ENCODE results near the gene BIRC5. TPM values are rescaled to one million over a fixed set of nuclear protein-coding genes. Genes with fewer than 3 reads are reported as not detected.

BIRC5 gene
- total RNA-seq, 4 donors from 2014 or later = 0.44 to 3.3 TPM; not detected in 2

DNA sequence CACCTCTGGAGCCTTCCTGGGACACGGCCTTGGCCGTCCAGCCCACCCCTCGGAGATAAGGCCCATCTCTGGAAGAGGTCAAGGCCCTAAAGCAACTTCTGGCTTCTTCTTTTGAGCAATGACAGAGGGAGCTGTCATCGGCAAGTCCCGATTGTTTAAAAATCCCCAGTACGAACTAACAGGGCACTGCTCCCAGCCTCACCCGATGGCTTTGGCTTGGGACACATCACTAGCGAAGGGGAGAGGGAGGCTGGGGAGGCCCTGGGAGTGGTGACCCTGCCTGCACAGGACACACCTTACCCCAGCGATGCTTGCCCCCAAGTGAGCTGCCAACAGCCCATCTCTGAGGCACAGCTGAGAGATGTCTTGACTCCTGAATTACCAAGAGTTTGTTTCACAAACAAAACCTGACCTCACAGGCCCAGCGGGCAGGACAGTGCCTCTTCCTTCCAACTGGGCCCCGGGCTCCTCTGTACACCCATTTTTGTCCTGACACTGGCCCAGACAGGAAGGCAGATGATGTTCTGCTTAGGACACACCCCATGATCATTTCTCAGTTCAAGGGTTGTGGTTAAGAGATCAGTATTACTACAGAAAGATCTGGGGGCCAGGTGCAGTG is 40.8 kb upstream of the BIRC5 start:
- peaks cover 61 to 74% of the 10 kb centered on the region in 2 donors for H3K4me1 ChIP-seq
- peak; percentile 42 to 64 for DNase-seq
- H3K36me3 ChIP-seq = peaks cover 0 to 15% of the 10 kb centered on the region in 2 donors
- H3K27ac ChIP-seq = peak overlapping the region; percentile 88 to 96 (median 94)
- no peaks in the 10 kb centered on the region for H3K9me3 ChIP-seq
- peak; percentile 19 to 46 for ATAC-seq
- intact Hi-C loops (cut with DNase I; ENCODE audit: low total_unique reads) = no loop called here
- TF ChIP-seq, protein P1, sequence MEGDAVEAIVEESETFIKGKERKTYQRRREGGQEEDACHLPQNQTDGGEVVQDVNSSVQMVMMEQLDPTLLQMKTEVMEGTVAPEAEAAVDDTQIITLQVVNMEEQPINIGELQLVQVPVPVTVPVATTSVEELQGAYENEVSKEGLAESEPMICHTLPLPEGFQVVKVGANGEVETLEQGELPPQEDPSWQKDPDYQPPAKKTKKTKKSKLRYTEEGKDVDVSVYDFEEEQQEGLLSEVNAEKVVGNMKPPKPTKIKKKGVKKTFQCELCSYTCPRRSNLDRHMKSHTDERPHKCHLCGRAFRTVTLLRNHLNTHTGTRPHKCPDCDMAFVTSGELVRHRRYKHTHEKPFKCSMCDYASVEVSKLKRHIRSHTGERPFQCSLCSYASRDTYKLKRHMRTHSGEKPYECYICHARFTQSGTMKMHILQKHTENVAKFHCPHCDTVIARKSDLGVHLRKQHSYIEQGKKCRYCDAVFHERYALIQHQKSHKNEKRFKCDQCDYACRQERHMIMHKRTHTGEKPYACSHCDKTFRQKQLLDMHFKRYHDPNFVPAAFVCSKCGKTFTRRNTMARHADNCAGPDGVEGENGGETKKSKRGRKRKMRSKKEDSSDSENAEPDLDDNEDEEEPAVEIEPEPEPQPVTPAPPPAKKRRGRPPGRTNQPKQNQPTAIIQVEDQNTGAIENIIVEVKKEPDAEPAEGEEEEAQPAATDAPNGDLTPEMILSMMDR (IDR thresholded peaks at IDR 0.05 in 4 of 5, conservative IDR thresholded peaks at IDR 0.05 in 1 of 5) = no peak
- TF ChIP-seq POLR2A (IDR thresholded peaks at IDR 0.05) = no peak
- in situ Hi-C loops (cut with MboI; ENCODE audit: low sequenced_read_pairs in 4 of 4) = no loop called here
- no peaks in the 10 kb centered on the region for H3K27me3 ChIP-seq
- peak overlapping the region in 1 of 4 donors; percentile 14 for H3K4me3 ChIP-seq

- peak overlapping the region; percentile 88 to 96 (median 94) for H3K27ac ChIP-seq
- H3K27me3 ChIP-seq = no peaks in the 10 kb centered on the region
- peaks cover 63 to 69% of the 10 kb centered on the region in 2 donors for H3K4me1 ChIP-seq
- intact Hi-C loops (cut with DNase I; ENCODE audit: low total_unique reads) (loop anchor here (1.0 kb wide), 1 partner anchor 13 kb away; the partner anchor contains the start of genes AFMID and TK1), in situ Hi-C loops (cut with MboI; ENCODE audit: low sequenced_read_pairs in 4 of 4) (no loop called here)
- peaks cover 0 to 15% of the 10 kb centered on the region in 2 donors for H3K36me3 ChIP-seq
- DNase-seq = peak; percentile 82 to 96
- H3K9me3 ChIP-seq = no peaks in the 10 kb centered on the region
- peak; percentile 47 to 65 for TF ChIP-seq POLR2A (IDR thresholded peaks at IDR 0.05)
- TF ChIP-seq, protein P1 (IDR thresholded peaks at IDR 0.05 in 4 of 5, conservative IDR thresholded peaks at IDR 0.05 in 1 of 5) = peak; percentile 70 to 84 (median 80)
- ATAC-seq = peak; percentile 43 to 61
- H3K4me3 ChIP-seq = peak overlapping the region; percentile 24 to 37 (median 34)
These were observed 39.6 kb upstream of the BIRC5 start for GRCh38 chr17:78174346-78174869.

DNA sequence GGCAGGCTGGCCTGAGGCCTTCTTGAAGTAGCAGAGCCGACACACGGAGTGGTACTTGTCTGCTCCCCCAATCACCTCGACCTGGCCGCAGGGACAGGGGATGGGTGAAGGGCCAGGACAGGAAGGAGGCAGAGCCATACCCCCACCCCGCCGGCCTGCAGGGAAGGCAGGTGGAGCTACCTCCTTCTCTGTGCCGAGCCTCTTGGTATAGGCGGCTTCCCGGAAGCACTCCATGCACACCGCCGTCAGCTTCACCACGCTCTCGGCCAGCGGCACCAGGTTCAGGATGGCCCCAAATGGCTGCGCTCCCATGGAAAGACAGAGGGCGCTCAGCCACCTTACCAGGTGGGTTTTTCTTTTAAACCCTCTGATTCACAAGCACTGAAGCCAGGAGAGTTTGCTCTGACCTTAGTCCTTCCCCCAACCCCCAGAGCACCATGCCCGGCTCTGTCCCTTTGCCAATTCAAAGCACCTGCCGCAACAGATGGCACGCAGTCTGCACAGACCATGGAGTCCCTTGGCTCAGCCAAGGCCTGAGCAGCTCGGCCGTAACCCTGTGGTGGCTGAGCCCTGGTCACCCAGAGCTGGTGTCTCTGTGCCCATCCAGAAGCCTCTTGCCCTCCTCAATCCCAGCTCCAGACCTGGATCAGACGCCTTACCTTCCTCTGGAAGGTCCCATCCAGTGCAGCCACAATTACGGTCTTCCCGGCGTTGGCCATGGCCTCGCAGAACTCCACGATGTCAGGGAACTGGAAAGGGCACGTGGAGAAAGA is 39.0 kb upstream of the BIRC5 start:
- H3K27ac ChIP-seq = peak overlapping the region; percentile 88 to 96 (median 94)
- DNase-seq (peak; percentile 45 to 79), ATAC-seq (peak; percentile 28 to 34)
- TF ChIP-seq, protein P1 (IDR thresholded peaks at IDR 0.05 in 4 of 5, conservative IDR thresholded peaks at IDR 0.05 in 1 of 5) = peak in 2 of 5 experiments; percentile 6 to 15
- TF ChIP-seq POLR2A (IDR thresholded peaks at IDR 0.05) = no peak
- H3K27me3 ChIP-seq = no peaks in the 10 kb centered on the region
- in situ Hi-C loops (cut with MboI; ENCODE audit: low sequenced_read_pairs in 4 of 4) = loop anchor here in 1 of 4 donors (5.0 kb wide), 1 partner anchor 63 kb away; no protein-coding TSS in a partner anchor
- intact Hi-C loops (cut with DNase I; ENCODE audit: low total_unique reads) = loop anchor here (1.0 to 5.0 kb wide), 2 partner anchors 12 to 77 kb away; partner anchors contain the start of genes AFMID and TK1
- H3K4me1 ChIP-seq = peaks cover 65 to 69% of the 10 kb centered on the region in 2 donors
- H3K9me3 ChIP-seq = no peaks in the 10 kb centered on the region
- H3K36me3 ChIP-seq = peaks cover 0 to 15% of the 10 kb centered on the region in 2 donors
- peak overlapping the region; percentile 24 to 37 (median 34) for H3K4me3 ChIP-seq

GRCh38 chr17:78175643-78175981 is 38.4 kb upstream of the BIRC5 start:
- Histone ChIP-seq H3K4me1 (peaks cover 68% of the 10 kb centered on the region in 2 donors), H3K36me3 (peaks cover 0 to 15% of the 10 kb centered on the region in 2 donors), H3K27ac (peak overlapping the region; percentile 88 to 96 (median 94)), H3K9me3 (no peaks in the 10 kb centered on the region), H3K27me3 (no peaks in the 10 kb centered on the region), H3K4me3 (peak overlapping the region in 1 of 4 donors; percentile 35)
- ATAC-seq (no peak), DNase-seq (no peak)
- intact Hi-C loops (cut with DNase I; ENCODE audit: low total_unique reads) = loop anchor here (5.0 kb wide), 1 partner anchor 77 kb away; no protein-coding TSS in a partner anchor
- in situ Hi-C loops (cut with MboI; ENCODE audit: low sequenced_read_pairs in 4 of 4) = loop anchor here in 1 of 4 donors (5.0 kb wide), 1 partner anchor 63 kb away; no protein-coding TSS in a partner anchor
- TF ChIP-seq POLR2A (IDR thresholded peaks at IDR 0.05) = no peak
- TF ChIP-seq, protein P1 (IDR thresholded peaks at IDR 0.05 in 4 of 5, conservative IDR thresholded peaks at IDR 0.05 in 1 of 5) = no peak

Data from gastrocnemius medialis (tissue), 4 donors.